GM12873 (cell line): ENCODE measurements around the gene SHC2.

ENCODE experiments used
- TF ChIP-seq, protein P1 (sequence below): IDR thresholded peaks from 2 replicates; pipeline ENCODE4 v1.5.1; 2012; ENCODE audit warnings: low read depth, mild to moderate bottlenecking, moderate library complexity, low read length, control low read depth; ENCODE audit not compliant: insufficient read depth; ENCODE audit errors: missing control alignments

The SHC2 gene

DNA sequence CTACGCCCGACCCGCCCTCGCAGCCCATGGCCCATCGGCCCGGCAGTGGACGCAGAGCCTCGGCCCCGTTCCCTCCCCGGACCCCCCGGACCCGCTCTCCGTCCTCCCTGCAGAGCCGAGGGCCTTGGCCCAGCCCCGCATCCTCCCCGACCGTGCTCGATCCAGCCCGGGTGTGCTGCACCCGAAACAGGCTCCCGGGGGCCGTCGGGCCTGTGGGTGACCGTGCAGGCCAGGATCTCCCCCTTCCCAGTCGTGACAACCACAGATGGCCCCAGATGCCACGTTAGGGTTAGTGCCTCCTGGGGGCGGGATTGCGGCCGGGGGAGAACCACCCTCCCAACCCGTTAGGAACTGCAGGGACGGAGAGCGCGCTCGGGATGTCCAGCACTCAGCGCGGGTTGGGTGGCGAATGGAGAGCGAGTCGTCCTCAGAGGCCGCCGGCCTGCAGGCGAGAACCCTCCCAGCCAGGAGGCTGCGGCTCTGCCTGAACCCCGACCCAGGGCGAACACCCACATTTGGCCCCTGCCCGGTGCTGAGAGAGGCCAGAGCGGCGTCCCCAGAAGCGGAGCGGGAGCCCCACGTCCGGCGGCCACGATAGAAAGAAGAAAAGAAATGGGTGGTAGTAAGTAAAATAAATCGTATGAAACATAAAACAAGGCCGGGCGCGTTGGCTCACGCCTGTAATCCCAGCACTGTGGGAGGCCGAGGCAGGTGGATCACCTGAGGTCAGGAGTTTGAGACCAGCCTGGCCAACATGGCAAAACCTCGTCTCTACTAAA lies 28.8 kb upstream of the SHC2 start:
- TF ChIP-seq, protein P1, sequence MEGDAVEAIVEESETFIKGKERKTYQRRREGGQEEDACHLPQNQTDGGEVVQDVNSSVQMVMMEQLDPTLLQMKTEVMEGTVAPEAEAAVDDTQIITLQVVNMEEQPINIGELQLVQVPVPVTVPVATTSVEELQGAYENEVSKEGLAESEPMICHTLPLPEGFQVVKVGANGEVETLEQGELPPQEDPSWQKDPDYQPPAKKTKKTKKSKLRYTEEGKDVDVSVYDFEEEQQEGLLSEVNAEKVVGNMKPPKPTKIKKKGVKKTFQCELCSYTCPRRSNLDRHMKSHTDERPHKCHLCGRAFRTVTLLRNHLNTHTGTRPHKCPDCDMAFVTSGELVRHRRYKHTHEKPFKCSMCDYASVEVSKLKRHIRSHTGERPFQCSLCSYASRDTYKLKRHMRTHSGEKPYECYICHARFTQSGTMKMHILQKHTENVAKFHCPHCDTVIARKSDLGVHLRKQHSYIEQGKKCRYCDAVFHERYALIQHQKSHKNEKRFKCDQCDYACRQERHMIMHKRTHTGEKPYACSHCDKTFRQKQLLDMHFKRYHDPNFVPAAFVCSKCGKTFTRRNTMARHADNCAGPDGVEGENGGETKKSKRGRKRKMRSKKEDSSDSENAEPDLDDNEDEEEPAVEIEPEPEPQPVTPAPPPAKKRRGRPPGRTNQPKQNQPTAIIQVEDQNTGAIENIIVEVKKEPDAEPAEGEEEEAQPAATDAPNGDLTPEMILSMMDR = no peak

DNA sequence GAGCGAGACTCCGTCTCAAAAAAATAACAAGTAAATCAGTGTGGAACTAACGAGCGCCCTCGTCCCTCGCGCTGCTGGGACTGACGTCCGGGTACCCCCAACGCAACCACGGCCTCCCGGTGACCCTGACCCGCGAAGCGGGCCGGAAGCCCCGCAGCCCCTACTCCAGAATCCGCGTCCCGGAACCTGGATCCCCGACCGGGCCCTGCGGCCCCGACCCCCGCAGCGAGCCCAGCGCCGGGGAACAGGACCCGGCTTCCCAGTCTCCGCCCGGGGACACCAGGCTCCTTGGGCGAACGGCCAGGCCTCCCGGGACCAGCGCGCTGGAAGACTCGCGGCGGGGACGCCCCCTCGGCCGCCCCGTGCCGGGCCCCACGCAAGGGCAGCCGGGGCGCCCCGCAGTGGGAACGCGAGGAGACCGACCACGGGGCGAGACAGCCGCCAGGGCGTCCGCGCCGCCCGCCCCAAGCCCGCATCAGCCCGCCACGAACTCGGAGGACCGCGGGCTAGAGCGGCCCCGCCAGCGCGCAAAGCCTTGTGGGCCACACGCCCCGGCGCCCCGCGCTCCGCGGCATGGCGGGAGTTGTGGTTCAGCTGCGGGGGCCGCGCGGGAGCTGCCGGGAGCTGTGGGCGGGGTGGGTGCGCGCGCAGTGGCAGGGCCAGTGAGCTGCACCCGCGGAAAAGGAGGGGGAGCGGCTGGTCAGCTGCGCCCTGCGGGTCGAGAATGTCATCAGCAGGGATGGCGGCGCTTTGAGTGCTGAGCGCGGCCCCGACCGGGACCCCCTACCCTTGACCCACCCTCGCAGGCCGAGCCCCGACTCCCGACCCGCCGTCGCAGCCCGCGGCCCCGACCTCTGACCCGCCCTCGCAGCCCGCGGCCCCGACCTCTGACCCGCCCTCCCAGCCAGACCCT lies 27.9 kb upstream of the SHC2 start:
- TF ChIP-seq, protein P1 = no peak

DNA sequence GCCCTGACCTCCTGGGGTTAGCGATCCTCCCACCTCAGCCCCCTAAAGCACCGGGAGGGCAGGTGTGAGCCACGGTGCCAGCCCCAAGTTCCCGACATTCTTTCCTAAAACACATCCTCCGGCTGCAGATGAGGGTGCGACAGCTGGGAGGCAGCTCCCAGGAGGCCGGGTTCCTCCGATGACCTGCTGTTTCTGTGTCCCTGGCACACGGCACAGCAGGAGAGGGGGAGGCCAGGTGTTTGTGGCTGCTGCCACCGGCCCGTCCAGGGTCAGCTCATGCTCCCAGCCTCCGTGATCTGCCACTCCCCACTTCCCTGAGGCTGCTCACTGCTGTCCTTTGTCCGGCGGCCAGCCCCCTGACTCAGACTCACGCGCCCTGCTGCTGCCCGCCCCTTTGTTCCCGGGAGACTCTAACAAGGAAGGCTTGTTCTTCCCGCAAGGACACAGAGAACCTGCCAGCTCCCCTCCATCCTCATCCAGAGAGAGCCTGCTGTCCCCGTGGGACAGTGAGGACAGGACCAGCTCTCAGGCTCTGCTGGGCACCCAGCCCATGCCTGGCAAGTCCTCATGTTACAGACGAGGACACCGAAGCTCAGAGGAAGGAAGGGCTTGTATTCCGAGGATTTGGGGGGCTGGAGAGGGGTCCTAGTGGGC lies 24.9 kb upstream of the SHC2 start:
- TF ChIP-seq, protein P1 = no peak

DNA sequence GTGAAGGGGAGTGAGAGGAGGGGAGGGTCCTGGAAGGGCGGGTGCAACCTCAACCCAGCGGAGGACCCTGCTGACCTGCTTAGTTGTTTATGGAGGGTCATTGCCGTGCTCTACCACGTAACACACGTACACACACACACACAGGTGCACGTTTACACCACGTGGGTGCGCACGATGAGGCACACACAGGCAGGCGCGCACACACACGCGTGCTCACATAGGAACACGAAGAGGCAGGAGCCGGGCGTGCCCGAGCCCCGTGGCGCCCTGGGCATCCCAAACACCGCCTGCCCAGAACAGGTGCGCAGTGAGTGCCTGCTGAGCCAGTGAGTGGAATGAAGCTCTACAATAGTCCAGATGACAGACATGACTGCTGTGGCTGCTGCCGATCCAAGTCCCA lies 24.2 kb upstream of the SHC2 start:
- TF ChIP-seq, protein P1 = no peak

DNA sequence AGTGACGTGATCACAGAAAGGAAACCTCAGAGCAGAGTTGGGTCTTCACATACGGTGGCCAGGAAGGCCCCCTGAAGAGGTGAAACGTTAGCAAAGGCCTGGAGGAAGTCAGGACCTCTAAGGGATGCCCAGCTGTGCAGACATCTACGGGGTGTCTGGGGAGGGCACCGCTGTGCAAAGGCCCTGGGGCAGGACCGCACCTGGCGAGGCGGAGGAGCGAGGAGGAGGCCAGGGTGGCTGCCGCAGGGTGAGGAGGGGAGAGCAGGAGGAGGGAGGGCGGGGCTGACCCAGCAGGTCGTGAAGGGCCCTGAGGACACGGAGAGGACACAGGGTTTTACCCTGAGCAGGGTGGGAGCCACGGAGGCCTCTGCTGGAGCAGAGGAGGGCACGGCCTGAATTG lies 23.7 kb upstream of the SHC2 start:
- TF ChIP-seq, protein P1 = no peak

DNA sequence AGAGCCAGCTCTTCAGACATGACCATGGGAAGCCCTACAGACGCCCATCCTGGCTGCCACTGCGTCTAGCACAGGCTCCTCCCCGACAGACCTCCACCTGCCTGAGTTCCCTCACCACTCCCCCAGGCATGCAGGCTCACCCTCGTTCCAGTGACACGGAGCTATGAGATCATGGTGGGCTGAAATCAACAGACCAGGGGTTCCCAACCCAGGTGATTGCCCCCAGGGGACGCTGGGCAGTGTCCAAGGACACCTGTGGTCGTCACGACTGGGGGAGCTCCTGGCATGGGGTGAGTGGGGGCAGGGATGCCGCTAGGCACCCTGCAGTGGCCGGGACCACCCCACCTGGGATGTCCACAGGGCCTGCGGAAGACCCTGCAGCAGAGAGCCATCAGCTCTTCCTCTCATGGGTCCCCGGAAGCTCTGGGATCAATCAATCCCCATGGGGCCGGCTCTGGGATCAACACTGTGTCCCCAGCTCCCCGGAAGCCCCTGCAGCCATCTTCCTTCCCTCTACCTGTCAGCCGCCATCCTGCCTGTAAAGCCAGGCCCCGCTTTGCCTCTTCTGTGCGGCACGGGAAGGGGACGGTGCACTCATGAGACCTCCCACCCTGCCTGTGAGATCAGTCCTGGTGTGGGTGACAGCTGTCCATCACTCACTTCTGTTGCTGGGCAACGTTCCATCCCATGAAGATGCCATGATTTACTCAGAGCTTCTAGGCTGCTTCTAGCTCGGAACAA lies 22.7 kb upstream of the SHC2 start:
- TF ChIP-seq, protein P1 = no peak
